PFSK-1 (cell line): ENCODE results near the gene HDAC4.

Experiments used
- FOXP2 ChIP-seq: optimal IDR thresholded peaks from 2 replicates; pipeline ENCODE3; 2011; ENCODE audit warnings: borderline replicate concordance, control low read depth, inconsistent platforms; ENCODE audit not compliant: insufficient read depth; ENCODE audit errors: extremely low read length, extremely low read depth
- POLR2AphosphoS5 ChIP-seq: IDR thresholded peaks from 2 replicates; pipeline ENCODE4 v1.6.1; 2012; ENCODE audit warnings: low read depth, mild to moderate bottlenecking, control low read depth, low read length, moderate library complexity
- REST ChIP-seq, 2 experiments: IDR thresholded peaks; 2 replicates each; pipeline versions ENCODE4 v1.6.1 to v1.8.0; 2011 to 2012; ENCODE audit warnings: low read depth in 2 of 2, low read length in 2 of 2, control low read depth in 1 of 2, inconsistent platforms in 1 of 2, mild to moderate bottlenecking in 1 of 2, moderate library complexity in 1 of 2; ENCODE audit not compliant: insufficient read depth in 1 of 2
- SIN3A ChIP-seq: IDR thresholded peaks from 2 replicates; pipeline ENCODE4 v1.6.1; 2012; ENCODE audit warnings: mild to moderate bottlenecking, low read length, moderate library complexity, borderline replicate concordance; ENCODE audit not compliant: insufficient read depth
- TAF1 ChIP-seq: IDR thresholded peaks from 2 replicates; pipeline ENCODE4 v1.6.1; 2012; ENCODE audit warnings: low read length, control low read depth, borderline replicate concordance; ENCODE audit not compliant: insufficient read depth

- TF ChIP-seq POLR2AphosphoS5 (no peak), REST (IDR thresholded peaks at IDR 0.05; ENCODE audit: insufficient read depth in 1 of 2, low read depth in 2 of 2, low read length in 2 of 2) (no peak), TAF1 (no peak), SIN3A (no peak), FOXP2 (no peak)
Observed at GRCh38 chr2:239292959-239293774, 107.7 kb downstream of the HDAC4 start.
